PC-9 (cell line): ENCODE results near the gene KIF18A. TPM values are rescaled to one million over a fixed set of nuclear protein-coding genes. Genes with fewer than 3 reads are reported as not detected.

Experiments
- BruUV-seq: library from RNA; stranded (reverse); fragments of 400-500 nt; replicated peaks from 2 replicates; lab custom pipeline; 2021; lab: Mats Ljungman, UMichigan
- CTCF ChIA-PET: fragments of 300-600 bp; sonication (Branson Sonifier 250); formaldehyde crosslinking; loops from one replicate; lab custom pipeline; 2022; ENCODE audit warnings: antibody characterized with exemption; lab: Charles Lee
- POLR2A ChIA-PET: fragments of 300-600 bp; sonication (Branson Sonifier 250); formaldehyde crosslinking; loops from one replicate; lab custom pipeline; 2022; ENCODE audit warnings: antibody characterized with exemption; ENCODE audit not compliant: unreplicated experiment; lab: Charles Lee
- DNase-seq, 2 experiments: peaks; one replicate each; pipeline versions ENCODE4 v3.0.0 to v3.0.0-alpha.2; 2015 to 2022; ENCODE audit warnings: mixed read lengths in 1 of 2
- H2AFZ ChIP-seq: fragments of 200-600 bp; sonication (generic); 2 replicates; pipeline ENCODE4 v1.8.1; 2017; ENCODE audit warnings: antibody characterized with exemption
- H3F3A ChIP-seq: fragments of 200-600 bp; sonication (generic); 2 replicates; pipeline ENCODE4 v1.8.1; 2017; ENCODE audit warnings: antibody characterized with exemption, mild to moderate bottlenecking, low read depth; ENCODE audit not compliant: insufficient read depth
- H3K27ac ChIP-seq: fragments of 200-600 bp; sonication (generic); 2 replicates; pipeline ENCODE4 v1.6.1; 2016; ENCODE audit warnings: mixed run types
- H3K27me3 ChIP-seq: fragments of 200-600 bp; sonication (generic); 2 replicates; pipeline ENCODE4 v1.6.1; 2016; ENCODE audit warnings: low read depth, mixed run types; ENCODE audit not compliant: insufficient read depth
- H3K36me3 ChIP-seq: fragments of 200-600 bp; sonication (generic); 2 replicates; pipeline ENCODE4 v1.6.1; 2016; ENCODE audit warnings: low read depth, mixed run types
- H3K4me1 ChIP-seq: fragments of 200-600 bp; sonication (generic); replicated peaks from 2 replicates; pipeline ENCODE4 v1.6.1; 2016; ENCODE audit warnings: mixed run types; ENCODE audit not compliant: insufficient read depth
- H3K4me2 ChIP-seq: fragments of 200-600 bp; sonication (generic); 2 replicates; pipeline ENCODE4 v1.6.1; 2017; ENCODE audit warnings: mixed run types
- H3K4me3 ChIP-seq: fragments of 200-600 bp; sonication (generic); 2 replicates; pipeline ENCODE4 v1.6.1; 2016; ENCODE audit warnings: mixed run types
- H3K79me2 ChIP-seq: fragments of 200-600 bp; sonication (generic); 2 replicates; pipeline ENCODE4 v1.6.1; 2017; ENCODE audit warnings: low read depth, mixed run types
- H3K9me2 ChIP-seq: fragments of 200-600 bp; sonication (generic); 2 replicates; pipeline ENCODE4 v1.8.1; 2017; ENCODE audit warnings: mild to moderate bottlenecking; ENCODE audit not compliant: insufficient read depth
- H3K9me3 ChIP-seq: fragments of 200-600 bp; sonication (generic); 2 replicates; pipeline ENCODE4 v1.8.1; 2016; ENCODE audit warnings: low read depth; ENCODE audit not compliant: insufficient read depth
- H4K20me1 ChIP-seq: fragments of 200-600 bp; sonication (generic); 2 replicates; pipeline ENCODE4 v1.8.1; 2017; ENCODE audit not compliant: insufficient read depth
- CTCF ChIP-seq: fragments of 200-600 bp; sonication (generic); conservative IDR thresholded peaks from 2 replicates; pipeline ENCODE4 v1.6.1; 2017; ENCODE audit warnings: mixed run types, antibody characterized with exemption, mild to moderate bottlenecking, moderate library complexity
- EZH2 ChIP-seq: fragments of 200-600 bp; sonication (generic); IDR thresholded peaks from 2 replicates; pipeline ENCODE4 v1.8.0; 2017; ENCODE audit warnings: antibody characterized with exemption, low read depth
- intact Hi-C: fragments of 100-400 bp; cut with micrococcal nuclease; formaldehyde crosslinking; loops from one replicate; pipeline ENCODE4 v1.10.0; 2022; ENCODE audit not compliant: unreplicated experiment
- total RNA-seq: library from RNA; stranded (reverse); gene quantifications from 2 replicates; pipeline ENCODE4 v1.2.3, GENCODE V29; 2021

KIF18A gene
- total RNA-seq, 1 experiment from 2014 or later = 31.1 TPM

GRCh38 chr11:28086569-28086968 lies 21.4 kb downstream of the KIF18A start:
- CTCF ChIA-PET = no interaction called here
- H2AFZ ChIP-seq = no peak overlapping the region
- POLR2A ChIA-PET = no interaction called here
- intact Hi-C loops = no loop called here
- H3F3A ChIP-seq = no peaks in the 10 kb centered on the region; the same call in 1 of the 2 replicates
- BruUV-seq = no TSS peak
- H3K4me1 ChIP-seq = no peaks in the 10 kb centered on the region
- no peak overlapping the region for H3K4me2 ChIP-seq
- no peaks in the 10 kb centered on the region; the same call in 1 of the 2 replicates for H3K9me2 ChIP-seq
- DNase-seq = no peak
- H3K79me2 ChIP-seq = no peaks in the 10 kb centered on the region
- H4K20me1 ChIP-seq = no peaks in the 10 kb centered on the region
- no peaks in the 10 kb centered on the region for H3K9me3 ChIP-seq
- no peak overlapping the region for H3K27ac ChIP-seq
- TF ChIP-seq CTCF = no peak
- TF ChIP-seq EZH2 = no peak
- H3K27me3 ChIP-seq = no peaks in the 10 kb centered on the region
- peaks cover 32% of the 10 kb centered on the region; the same call in 1 of the 2 replicates for H3K36me3 ChIP-seq
- H3K4me3 ChIP-seq = no peak overlapping the region

- DNase-seq = no peak
- CTCF ChIA-PET = no interaction called here
- H2AFZ ChIP-seq = no peak overlapping the region
- POLR2A ChIA-PET = no interaction called here
- H3K27ac ChIP-seq = no peak overlapping the region
- H3K27me3 ChIP-seq = no peaks in the 10 kb centered on the region
- no peak overlapping the region for H3K4me3 ChIP-seq
- H3K4me1 ChIP-seq = no peaks in the 10 kb centered on the region
- H4K20me1 ChIP-seq = no peaks in the 10 kb centered on the region
- H3K36me3 ChIP-seq = peaks cover 18% of the 10 kb centered on the region; the same call in 1 of the 2 replicates
- intact Hi-C loops = no loop called here
- no TSS peak for BruUV-seq
- TF ChIP-seq CTCF (no peak), EZH2 (no peak)
- H3K4me2 ChIP-seq = no peak overlapping the region
- no peaks in the 10 kb centered on the region; the same call in 1 of the 2 replicates for H3F3A ChIP-seq
- H3K79me2 ChIP-seq = no peaks in the 10 kb centered on the region
- no peaks in the 10 kb centered on the region; the same call in 1 of the 2 replicates for H3K9me2 ChIP-seq
- no peaks in the 10 kb centered on the region for H3K9me3 ChIP-seq
Measured at GRCh38 chr11:28083118-28083517, 24.8 kb downstream of the KIF18A start.

GRCh38 chr11:28077521-28077920 lies 30.4 kb downstream of the KIF18A start:
- H3K27me3 ChIP-seq = no peaks in the 10 kb centered on the region
- no peak overlapping the region for H2AFZ ChIP-seq
- intact Hi-C loops = no loop called here
- POLR2A ChIA-PET = no interaction called here
- no peaks in the 10 kb centered on the region for H4K20me1 ChIP-seq
- no peak for DNase-seq
- H3K9me2 ChIP-seq = no peaks in the 10 kb centered on the region
- TF ChIP-seq EZH2 (no peak), CTCF (no peak)
- no peaks in the 10 kb centered on the region for H3K4me1 ChIP-seq
- H3F3A ChIP-seq = no peaks in the 10 kb centered on the region
- H3K27ac ChIP-seq = no peak overlapping the region
- H3K4me2 ChIP-seq = no peak overlapping the region
- H3K79me2 ChIP-seq = no peaks in the 10 kb centered on the region
- BruUV-seq = no TSS peak
- H3K36me3 ChIP-seq = peaks cover 11% of the 10 kb centered on the region
- H3K9me3 ChIP-seq = no peaks in the 10 kb centered on the region
- no peak overlapping the region for H3K4me3 ChIP-seq
- CTCF ChIA-PET = no interaction called here
